HG02981 (cell line): Measurements from ENCODE around the gene SERTAD4.
"Not testable (repeated sequence)": the region's sequence is repeated elsewhere in the genome, so short reads cannot be mapped to it uniquely, and the experiment has no call there.

Experiments used
- ATAC-seq: cut with Tn5 transposase; IDR thresholded peaks from one replicate; pipeline ENCODE4 v1.9.1; 2021; ENCODE audit warnings: mild to moderate bottlenecking, moderate library complexity; ENCODE audit not compliant: unreplicated experiment

Gene SERTAD4

DNA sequence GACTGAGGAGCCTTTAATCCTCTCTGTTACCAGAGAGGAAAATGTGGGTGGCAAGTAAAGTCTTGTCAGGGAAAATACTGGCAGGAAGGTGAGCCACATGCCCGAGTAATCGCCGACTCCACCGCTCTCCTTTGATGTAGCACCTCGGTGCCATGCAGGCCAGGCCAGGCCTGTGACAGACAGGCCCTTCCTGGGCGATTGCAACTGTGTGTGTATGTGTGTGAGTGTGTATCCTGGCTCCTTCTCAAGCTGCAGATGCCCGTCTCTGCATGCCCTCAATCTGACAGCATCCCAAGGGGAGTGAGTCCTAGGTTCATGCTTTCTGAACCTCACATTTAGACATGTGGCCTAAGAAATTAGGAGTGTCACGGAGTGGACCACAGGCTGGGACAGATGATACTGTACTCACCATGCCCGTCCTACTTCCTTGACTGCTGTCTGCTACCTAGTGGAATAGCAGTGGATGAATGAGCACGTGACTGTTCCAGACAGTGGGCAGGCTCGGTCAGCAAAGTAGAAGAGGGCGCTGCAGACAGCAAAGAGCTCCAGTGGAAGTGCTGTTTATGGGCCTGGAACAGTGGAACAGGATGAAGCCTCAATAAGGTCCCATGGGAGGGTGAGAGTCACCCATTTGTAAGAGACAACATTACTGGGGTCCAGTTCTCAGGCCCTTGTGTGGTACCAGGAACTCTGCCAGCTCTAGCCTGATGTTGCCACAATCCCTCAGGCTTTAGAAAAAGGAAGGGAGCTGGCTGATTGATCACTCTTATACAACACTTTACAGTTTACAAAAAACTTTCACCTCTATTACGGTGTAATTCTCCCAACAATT is 25.3 kb downstream of the SERTAD4 start:
- no peak for ATAC-seq

DNA sequence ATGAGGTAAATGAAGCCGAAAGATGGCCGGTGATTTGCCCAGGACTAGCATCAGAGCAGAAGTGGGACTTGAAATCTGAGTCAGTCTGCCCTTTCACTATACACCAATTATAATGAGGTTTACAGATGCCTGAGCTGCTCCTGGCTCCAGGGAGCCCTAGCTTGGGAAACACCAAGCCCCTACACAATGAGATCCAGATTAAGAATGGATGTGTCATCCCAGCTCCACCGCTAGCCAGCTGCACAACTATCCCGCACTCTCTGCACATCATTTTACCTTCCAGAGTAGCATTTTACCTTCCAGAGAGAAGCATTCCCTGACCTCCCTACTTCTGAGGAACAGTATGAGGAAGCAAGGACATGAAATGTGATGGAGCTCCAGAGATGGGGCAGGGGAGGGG is 27.0 kb downstream of the SERTAD4 start:
- no peak for ATAC-seq

DNA sequence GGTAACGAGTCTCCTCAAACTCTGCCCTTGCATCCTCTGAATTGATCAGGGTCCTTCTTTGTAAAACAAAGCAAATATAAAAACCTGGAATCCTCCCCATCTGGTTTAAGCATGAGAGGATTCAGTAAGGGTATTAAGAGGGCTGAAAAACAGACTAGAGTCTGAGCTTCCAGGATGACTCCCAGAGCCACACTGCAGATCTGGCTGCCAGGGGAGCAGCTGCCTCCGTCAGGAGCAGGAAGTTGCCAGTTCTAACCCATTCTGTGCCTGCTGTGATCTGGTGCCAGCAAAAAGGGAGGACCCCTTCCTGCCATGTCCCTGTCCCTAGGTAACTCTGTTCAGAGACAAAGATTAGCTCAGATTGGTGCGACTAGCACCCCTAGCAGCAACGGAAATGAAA is 27.5 kb downstream of the SERTAD4 start:
- no peak for ATAC-seq

DNA sequence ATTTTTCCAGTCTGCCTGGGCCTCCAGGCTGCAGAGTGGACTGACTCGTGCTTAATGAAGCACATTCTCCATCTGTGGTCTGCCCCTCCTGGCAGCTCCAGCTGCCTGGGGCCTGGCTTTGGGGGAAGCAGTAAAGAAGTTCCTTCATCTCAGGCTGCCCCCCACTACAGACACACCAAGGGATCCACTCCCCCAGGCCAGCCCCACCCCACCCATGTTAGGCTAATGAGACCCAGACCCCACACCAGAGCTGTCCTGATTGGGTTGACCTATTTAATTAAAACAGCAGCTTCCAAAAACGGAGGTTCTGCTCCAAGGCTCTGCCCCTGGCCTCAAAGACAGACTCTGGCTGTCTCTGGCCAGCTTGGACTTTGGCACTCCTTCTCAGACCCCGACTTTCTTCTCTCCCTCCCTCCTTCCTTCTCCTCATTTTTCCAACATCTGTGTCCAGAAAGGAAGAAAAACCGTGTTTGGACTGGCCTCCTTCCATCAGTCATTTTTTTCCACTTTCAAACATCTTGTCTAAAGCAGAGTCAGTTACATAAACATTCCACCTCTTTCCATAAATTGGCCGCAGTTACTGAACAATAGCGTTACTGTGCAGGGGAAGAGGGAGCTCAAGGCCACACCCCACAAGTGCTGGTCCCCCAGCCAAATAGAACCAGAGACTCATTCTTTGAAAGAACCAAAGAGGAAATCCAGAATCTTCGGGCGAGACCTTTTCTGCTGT is 29.7 kb downstream of the SERTAD4 start:
- ATAC-seq = no peak

DNA sequence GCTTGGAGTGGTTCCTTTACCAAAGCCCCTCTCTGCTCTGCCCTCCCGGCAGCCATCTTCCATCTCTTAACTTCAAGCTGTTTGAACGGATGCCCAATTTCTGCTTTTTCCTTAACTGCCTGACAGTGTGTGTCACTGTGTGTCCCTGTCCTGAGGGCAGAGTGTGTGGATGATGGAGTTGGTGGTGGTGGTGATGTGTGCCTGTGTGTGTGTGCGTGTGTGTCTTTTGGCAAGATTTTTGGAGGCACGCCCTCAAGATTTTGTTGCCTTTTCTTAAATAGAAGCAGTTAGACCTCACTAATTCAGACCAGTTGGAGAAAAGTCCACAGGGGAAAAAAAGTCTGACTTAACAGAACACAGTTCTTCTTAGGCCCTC is 30.3 kb downstream of the SERTAD4 start:
- ATAC-seq = no peak

DNA sequence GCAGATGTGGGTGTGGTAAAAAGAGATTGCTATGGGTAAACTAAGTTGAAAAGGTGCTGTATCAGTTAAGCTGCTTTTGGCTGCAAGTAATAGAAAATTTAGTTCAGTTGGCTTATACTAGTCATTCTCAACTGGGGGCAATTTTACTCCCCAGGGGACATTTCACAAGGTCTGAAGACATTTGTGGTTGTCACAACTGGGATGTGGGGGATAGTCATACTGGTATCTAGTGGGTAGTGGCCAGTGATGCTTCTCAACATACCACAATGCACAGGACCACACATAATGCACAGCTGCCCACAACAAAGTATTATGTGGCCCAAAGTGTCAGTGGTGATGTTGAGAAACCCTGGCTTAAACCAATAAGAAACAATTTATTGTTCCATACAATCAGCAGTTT is 31.4 kb downstream of the SERTAD4 start:
- no peak for ATAC-seq

DNA sequence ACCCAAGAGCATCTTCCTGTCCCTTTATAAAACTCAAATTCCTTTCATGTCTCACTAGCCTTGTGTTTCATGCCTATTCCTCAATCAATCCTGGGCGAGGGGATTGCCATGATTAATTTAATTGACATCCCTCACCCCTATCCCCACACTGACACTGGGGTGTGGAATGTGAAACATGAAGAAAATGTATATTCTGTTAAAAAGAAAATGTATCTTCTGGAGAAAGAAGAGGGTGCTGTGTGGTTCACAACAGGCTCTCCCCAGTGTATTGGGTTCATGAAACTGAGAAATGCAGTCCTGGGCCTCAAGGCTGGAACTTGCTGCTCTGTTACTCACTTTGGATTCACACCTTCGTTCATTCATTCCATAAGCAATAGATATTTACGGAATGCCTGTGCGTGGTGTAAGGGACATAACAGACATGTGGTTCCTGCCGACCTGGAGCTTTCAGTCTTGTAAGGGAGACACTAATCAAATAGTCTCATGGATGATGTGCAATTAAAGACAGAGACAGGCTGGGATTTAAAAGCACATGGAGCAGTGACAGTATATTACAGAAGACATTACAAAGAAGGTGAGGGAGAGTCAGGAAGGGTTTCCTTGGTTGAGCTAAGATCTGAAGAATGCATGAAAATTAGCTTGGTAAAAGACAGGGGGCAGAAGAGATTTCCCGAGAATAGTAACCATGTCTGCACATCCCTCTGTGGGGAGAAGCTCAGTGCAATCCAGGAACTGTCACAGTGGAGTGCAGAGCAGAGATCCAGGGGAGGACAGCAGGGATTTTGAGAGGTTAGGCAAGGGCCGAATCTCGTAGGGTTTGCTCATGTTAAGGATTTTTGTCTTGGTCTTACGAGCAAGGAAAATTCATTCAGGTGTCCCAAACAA is 32.1 kb downstream of the SERTAD4 start:
- ATAC-seq = no peak

DNA sequence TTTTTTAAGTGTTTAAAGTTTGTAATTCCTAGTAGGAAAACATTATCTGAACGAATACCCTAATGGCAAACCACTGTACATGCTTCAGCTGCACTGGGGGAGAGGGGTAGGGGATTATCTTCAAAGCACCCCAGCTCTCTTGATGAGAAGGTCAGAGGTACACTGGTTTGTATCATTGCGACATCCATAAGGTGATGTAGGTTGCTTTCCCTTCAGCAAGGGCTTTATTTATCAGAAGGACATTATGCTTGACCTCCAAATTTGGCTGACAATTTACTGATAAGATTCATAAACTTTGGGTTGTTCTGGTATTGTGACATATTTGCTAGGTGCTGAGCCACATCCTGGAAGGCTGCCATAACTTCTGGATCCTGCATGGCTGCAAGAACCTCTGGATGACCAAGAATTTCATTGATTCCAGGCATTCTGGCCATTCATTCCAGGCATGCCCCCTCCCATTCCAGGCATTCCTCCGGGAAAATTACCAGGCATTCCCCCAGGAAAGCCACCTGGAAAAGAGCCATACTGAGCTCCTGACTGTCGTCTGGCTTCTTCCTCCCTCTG is 32.9 kb downstream of the SERTAD4 start:
- ATAC-seq = not testable (repeated sequence)

DNA sequence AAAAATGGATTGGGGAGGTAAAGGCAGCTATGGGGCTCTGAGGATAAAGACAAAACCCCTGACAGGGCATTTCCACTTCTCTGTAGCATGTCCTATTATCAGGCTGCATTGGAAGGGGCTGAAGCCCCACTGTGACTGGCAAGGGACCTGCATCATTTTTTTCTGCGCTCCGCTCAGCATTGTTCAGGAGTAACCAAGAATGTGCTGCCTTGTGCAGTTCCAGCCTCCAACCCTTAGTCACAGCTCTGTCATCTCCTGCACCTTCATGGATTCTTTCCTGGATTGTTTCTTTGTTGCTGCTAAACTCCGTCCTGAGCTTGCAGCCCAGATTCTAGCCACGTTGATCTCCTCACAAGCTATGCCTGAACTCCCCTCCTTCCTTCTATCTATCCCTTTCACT is 37.4 kb downstream of the SERTAD4 start:
- ATAC-seq = no peak

DNA sequence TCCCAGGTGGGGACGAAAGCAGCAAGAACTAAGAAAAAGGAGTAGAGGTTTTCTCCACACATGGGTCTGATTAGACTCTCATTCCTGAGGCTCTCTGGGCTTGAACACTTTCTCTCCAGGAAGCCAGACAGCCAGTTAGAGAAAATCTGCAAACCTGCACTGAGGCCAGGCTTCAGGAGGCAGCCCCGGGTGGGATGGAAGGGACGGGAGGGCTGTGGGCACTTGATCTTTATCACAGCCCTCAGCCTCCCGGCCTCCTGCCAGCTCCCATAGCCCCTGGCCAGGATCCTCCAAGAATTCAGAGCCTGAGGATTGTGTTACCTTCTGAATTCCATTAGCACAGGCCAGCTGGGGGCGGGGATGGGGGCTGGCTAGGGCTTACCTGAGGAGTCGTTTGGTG is 40.1 kb downstream of the SERTAD4 start:
- no peak for ATAC-seq

DNA sequence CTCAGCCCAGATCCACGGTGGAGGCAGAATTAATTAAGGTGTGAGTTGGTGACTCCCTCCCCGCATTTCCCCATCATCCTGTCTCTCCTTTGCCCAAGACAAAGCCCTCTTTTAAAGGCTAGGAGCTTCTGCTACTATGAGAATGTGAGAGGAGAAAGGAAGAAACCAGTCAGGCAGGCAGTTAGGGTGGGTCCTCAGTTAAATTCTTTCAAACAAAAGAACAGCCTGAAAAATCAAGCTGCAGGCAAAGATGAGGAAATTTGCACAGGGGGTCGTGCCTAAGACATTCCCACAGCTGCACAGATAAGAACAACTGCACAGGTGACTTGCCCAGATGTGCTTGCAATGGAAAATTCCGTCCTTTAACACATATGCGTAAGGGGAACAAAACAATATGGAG is 47.6 kb downstream of the SERTAD4 start:
- ATAC-seq = no peak

DNA sequence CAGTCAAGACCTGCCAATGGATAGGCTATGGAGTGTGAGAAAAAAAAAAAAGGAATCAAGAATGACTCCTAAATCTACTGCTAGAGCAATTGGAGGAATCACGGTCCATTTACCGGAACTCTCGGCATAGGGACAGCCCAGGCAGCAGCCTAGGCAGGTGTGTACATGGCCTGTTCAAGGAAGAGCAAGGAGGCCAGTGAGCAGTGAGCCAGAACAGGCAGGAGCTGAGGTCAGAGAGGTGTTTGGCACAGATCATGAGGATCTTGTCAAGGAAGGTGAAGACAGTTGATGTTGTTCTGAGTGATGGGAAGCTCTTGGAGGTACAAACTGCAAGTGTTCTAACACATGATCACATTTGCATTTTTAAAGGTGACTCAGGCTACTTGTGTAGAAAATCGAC is 55.5 kb downstream of the SERTAD4 start:
- no peak for ATAC-seq

DNA sequence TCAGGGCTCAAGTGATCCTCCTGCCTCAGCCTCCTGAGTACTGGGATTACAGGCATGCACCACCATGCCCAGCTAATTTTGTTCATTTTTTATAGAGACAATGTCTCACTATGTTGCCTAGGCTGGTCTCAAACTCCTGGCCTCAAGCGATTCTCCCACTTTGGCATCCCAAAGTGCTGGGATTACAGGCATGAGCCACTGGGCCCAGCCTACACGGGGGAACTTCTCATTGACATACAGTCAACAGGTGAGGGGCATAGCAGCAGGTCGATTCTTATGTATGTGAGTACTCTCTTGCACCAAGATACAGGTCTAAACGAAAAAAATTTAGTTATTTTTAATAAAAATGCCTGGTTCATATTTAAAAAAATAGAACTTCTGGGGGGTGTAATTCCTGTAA is 56.7 kb downstream of the SERTAD4 start:
- no peak for ATAC-seq

DNA sequence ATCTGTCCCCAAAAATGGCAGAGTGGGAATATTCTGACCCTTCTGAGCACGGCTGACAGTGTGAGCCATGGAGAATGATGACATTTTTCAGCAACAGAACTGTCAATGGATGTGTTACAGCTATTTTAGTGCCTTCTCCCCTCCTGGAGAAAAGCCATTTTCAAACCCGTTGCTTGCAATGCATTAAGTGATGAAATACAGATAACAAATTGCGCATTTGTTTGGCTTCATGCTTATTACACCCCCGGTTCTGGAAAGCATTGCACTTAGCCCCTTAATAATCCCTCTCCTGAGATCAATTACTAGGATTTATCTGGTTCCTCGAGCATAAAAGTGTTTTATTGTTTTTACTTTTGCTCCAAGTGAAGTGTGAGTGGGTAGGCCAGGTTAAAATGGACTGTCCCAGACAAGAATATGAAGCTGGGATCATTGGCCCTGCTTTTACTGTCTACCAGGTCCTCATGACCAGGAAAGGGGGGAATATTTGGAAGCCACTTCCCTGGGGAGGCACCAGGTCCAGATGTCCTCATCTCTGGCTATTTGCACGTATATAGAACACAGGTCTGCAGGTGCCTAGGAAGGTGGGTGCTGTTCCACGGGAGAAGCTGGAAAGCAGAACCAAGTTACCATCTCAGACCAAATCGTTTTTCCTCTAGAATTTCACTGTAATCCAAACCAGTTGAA is 58.6 kb downstream of the SERTAD4 start:
- no peak for ATAC-seq

DNA sequence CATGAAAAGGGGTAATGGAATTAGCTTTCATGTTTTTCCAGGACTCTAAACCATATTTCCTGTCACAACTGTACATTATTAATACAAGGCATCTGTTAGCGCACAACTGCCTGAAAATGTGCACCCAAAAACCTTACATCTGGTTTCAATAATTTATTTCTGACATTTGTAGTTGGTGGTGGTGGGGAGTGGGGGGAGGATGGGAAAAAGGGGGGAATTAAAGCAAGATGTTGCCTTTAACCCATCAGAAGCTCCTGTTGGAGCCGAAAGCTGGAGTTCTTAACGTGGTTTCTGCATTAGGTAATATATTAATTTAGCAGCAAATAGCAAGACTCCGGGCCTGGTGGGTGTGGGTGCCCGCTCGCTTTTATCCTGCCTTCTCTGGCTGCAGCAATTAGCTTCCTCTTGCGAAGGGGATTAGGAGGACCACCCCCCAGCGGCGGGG is 59.2 kb downstream of the SERTAD4 start:
- no peak for ATAC-seq

DNA sequence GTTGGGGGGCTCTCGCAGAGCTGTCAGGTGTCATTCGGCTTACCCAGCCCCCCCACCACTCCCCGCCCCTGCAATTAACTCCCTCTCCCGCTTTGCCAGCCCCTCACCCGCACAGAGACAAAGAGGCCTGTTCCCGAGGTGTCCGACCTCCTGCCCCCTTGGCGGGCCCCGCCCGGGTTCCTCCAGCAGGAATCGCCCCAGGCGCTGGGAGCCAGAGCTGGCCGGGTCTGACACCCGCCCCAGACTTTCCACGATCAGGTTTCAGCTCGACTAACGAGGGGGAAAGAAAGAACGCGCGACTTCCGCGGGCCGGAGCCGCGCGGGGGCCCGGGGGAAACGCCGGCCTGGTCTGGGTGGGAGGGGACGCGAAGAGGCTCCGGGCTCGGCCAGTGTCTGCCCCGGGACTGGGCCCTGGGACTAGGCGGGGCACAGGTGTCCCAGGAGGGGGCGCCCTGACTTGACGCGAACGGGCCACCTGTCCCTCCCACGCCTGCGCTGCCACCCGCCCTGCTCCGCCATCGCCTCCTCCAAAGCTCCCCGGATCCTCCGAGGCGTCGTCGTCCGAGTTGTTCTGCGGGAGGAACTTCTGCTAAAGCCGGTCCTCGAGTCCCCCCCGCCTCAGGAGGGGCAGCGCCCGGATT is 59.8 kb downstream of the SERTAD4 start:
- ATAC-seq = no peak

DNA sequence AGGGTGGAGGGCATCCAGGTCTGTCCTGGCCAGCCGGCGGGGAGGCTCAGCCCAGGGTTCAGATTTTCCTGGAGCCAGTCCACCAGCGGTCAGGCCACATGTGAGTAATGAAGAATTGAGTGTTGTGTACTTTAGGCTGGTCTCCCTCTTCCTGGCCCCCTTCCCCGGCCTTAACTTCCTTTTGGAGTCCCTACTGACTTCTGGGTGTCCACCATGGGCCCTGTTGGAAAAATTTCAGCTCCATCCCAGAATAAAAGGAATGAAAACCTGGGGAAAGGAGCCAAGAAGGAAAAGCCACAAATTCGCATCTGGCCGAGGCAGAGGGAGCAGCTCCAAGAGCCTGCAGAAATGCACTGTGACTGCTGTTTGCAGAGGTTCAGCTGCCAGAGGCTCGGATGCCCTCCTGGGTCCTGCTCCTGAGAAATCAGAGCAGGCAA is 60.6 kb downstream of the SERTAD4 start:
- no peak for ATAC-seq

DNA sequence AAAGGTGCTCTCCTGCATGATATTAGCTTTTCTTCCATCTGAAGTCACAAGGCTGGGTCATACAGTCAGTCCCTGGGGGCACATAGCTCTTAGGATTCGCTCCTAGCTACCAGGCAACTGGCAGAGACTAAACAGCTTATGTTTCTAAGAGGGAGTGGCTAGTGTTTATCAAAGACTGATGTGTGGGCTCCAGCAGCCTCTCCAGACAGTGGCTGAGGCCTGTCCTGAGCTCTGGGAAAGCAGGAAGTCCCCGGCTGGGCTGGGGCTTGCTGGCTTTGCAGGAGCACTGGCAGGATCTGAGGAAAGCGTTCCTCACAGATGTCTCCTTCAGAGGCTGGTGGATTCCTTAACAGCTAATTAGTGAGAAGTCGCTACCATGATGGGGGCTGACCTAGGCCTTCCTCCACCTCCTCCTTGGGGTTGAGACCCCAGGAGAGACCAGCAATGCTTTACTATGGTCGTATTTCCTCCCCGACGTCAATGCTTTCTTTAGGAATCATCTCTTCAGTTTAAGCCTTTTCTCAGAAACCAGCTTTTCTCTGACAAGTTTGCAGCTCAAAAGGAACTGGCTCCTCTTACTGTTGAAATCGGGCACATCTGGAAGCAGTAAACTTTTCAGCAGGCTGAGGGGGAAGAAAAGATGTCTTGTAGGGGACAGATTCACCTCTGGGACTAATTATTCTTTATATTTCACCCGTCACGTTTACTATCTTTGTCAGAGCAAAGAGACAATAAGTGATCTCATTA is 62.6 kb downstream of the SERTAD4 start:
- ATAC-seq = no peak
